CD4-positive, alpha-beta T cell treated with Interferon gamma for 1 hour (primary cell): ENCODE data around the gene RAMACL.

ENCODE experiments used
- DNase-seq: peaks from one replicate; pipeline ENCODE4 v3.0.0-alpha.2; 2020

RAMACL gene

GRCh38 chr6:166617359-166617758 lies 30.9 kb upstream of the RAMACL start:
- no peak for DNase-seq

- DNase-seq, result no peak
Observed at GRCh38 chr6:166616261-166617238, 30.1 kb upstream of the RAMACL start.

DNA sequence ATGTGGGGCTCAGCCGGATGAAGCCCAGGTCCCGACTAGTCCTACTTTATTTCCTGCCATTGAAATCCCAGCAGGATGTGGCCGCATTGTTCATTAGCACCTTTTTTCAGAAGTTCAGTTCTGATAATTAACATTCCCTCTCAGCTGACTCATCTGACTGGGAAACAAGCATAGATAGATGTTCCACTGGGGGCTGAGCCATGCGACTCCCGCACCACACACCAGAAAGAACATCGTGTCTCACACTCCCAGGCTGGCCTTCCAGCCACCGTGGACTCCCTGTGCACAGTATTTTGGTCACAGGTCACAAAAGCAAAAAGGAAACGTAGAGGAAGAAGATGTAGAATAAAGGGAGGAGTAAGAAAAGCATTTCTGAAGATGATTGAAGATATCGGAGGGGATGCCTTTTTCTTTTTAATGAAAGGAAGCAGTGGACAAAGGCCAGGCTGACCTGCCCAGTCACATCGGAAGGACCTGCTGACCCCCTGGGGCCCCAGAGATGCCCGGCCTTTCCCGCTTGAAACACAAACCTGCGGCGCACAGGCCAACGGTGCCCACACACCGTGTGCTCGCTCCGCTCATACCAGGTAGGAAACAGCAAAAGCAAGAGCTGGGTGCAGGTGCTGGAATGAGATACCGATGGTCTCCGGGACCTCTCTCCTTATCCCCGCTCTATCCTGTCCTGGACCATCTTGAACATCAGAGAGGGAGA lies 28.7 kb upstream of the RAMACL start:
- no peak for DNase-seq

DNA sequence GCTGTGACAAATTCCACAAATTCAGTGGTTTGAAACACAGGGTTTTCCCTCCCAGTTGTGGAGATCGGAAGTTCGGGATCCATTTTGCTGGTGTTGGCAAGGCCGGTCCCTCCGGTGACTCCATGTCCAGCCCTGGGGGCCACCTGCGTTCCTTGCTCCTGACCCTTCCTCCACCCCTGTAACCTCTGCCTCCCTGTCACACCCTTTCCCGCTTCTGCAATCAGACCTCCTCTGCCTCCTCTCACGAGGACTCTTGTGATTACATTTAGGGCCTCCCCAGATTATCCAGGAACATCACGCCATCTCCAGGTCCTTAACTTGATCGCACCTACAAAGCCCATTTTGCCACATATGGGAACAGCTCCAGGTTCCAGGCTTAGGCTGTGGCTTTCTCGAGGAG lies 28.1 kb upstream of the RAMACL start:
- no peak for DNase-seq

- no peak for DNase-seq
Observed at GRCh38 chr6:166614171-166614583, 27.7 kb upstream of the RAMACL start.

DNA sequence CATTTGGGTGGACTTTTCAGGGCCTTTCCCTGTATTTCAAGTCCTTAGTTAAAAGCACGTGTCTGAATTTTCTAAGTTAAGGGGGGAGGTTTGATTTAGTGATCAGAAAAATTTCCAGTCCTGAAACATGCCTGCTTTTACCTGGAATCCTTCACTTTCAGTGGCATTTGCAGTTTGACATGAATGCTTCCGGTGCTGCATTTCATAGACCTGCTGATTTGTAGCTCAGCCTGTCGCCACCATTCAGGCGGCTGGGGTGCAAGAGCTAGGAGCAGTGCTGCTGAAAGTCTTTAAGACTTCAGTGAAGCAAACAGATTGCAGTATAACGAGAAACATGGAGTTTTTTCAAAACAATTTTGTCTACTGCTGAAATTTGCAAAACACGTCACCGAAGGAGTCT lies 26.5 kb upstream of the RAMACL start:
- no peak for DNase-seq

GRCh38 chr6:166612471-166612881 lies 26.0 kb upstream of the RAMACL start:
- no peak for DNase-seq

DNA sequence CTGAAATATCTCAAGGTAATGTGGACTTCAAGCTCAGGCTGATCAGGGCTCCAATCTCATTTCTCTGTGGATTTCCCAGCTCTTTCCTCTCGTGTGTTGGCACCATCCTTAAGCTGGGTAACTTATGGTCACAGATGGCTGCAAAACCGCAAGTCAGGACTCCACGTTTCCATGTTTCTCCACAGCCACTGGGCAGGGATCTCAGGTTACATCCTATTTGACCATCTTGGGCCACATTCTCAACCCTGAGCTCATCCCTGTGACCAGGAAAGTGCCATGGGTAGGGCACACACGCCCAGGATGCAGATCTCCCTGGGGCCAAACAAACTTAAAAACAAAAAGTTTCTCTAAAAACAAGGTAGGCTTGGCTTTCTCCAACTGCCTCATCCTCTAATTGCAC lies 25.2 kb upstream of the RAMACL start:
- no peak for DNase-seq

DNA sequence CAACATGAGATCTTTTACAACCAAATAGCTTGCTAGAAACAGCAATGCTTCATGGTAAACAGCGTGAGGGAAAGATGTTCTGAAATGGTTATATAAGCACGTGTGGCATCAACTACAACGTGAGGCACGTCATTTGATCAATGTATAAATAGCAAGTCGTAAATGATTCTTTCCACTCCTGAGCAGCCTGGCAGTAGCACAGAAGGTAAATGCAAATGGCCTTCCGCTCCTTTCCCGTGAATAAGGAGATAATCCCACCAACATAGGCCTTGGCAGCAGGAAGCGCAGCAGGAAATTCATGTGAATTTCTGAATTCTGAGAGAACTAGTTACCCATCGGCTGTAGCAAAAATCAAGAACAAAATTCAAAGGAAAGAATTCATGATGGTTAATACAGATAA lies 23.6 kb upstream of the RAMACL start:
- DNase-seq, result no peak

DNA sequence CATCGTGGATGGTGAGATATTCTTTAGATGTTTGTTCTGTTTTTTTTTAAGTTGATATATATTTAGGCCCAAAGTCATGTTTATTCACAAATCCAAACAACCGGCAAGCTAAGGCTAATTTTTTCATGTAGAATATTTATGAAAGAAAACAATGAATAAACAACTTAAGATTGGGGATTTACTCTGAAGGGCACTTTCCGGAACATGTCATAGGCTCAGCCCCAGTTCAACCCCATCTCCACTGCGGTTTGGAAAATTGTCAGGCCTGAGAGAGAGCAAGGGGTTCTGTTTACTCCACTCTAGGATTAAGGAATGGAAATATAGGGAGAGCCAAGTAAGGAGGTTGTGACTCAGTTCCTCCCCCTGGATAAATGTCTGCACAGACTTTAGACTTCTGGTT lies 22.3 kb upstream of the RAMACL start:
- no peak for DNase-seq

- DNase-seq, result no peak
Observed at GRCh38 chr6:166605752-166606151, 19.3 kb upstream of the RAMACL start.

DNA sequence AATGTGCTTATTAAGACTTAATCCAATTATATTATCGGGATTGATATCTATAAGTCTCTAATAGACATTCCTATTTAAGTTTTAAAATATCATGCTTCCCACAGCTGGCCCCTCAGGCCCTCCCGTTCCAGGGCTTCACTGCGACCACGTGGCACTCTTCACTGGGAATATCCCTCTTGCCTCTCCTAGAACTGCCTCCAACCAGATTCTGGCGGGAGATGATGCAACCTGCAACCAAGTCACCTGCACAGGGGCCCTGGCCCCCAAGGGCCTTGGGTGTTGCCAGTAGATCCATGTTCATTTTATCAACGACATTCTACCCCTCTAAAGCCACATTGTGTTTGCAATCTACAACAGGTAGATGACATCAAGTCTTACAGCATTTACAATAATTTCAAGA lies 18.4 kb upstream of the RAMACL start:
- no peak for DNase-seq

DNA sequence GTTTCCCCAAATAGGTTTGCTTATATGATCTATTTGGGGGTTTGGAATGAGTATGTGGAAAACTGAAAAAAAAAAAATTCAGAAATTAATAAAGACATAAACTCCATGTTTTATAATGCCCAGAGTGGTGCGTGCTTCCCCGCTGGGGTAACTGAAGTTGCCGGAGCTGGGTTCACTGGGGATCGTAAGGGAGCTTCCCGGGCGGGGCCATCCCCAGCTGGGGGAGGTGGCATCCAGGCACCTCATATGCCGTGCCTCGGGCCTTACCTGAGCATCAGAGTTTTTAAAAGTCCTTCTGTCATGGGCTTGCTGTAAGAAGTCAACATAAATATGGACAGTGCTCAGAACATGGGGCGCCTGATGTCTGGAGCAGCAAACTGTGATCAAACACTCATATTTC lies 17.9 kb upstream of the RAMACL start:
- DNase-seq, result no peak

DNA sequence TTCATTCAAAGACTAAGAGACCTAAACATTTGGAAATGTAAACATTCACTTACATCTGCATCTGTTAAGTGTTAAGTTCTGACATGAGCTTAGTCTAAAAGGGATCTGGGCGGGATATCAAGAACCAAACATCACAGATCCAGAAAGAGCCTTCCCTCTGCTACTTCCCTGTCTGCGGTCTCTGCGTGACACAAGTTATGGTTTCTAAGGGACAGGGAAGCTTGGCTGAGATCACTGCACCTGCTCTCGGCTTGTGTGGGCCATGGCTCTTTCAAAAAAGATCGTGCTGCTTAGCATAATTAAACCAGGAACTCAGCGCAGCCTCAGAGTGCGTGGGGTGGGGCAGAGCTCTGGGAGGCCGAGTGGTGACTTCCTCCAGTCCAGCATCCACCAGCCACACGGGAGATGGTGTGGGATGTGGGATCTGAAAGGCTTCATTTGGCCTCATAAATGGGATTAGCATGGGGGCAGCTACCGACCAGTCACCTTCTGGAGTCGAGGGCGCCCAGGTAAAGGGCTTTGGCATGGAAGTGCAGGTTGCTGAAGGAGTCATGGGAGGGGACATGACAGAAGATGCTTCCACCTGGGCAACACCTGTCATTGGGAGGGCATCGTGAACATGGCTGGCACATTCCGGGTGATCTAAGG lies 16.7 kb upstream of the RAMACL start:
- DNase-seq, result no peak

DNA sequence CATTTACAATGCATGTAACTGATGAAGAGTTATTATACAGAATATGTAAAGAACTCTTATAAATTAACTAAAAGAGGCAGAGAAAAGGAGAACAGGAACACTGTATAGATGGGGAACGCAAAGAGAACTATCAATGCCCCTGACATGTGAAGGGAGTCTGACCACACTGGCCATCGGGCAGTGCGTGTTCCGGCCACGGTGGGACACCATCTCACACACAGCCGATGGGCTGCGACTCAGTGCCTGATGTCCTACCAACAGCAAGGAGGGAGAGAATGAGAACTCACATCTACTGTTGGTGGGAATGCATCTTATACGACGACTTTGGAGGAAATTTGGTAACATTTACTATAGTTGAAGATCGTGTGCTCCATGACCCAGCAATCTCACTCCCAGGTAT lies 15.5 kb upstream of the RAMACL start:
- DNase-seq, result no peak

DNA sequence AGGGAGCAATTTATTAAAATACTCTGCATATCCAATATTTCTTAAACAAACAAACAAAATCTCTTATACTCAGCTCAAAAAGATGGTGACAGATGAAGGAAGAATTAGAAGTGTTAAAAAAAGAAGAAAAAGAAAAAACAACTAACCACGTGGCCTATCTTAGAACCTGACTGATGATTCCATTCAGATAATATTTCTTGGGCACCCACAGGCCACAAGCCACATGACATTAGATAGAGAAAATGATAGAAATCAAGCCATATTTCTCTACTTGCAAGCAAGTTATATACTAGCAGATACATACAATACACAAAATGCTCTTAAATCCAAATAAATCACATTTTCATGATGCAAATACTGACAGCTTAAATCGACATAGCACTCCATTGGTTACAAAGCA lies 14.5 kb upstream of the RAMACL start:
- DNase-seq, result no peak

- no peak for DNase-seq
Observed at GRCh38 chr6:166599205-166599604, 12.7 kb upstream of the RAMACL start.

DNA sequence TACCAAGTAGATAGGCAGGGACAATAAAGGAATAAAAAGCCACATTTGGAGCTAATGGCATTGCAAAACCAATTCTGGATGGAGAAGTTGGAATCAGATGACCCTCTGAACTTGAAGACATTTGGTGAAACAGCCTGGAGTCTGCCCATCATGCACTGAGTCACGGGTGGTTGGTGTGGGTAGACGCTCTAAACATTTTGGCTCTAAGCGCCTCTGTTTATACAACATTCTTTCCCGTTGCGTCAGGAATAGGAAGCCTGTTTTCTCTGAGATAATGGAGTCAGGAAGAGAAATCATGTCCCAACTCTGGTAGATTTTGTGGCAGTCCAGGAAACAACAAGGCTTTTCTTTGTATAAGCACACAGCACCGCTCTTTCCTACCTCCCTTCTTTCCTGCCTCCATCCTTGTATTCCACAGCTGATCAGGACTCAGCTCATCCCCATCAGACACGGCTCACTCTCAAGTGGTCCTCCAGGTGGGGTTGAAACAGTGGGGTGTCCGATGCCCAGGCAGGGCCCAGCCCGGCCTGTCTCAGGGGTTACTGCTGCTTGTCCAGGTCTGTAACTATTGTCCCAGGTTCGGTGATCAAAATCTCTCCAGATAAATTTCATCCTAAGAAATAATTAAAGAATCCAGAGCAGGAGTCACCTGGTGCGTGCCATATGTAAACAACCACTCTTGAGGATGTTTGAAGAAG lies 12.1 kb upstream of the RAMACL start:
- no peak for DNase-seq

- no peak for DNase-seq
Observed at GRCh38 chr6:166597711-166598440, 11.4 kb upstream of the RAMACL start.

GRCh38 chr6:166596776-166597507 lies 10.5 kb upstream of the RAMACL start:
- DNase-seq, result no peak

DNA sequence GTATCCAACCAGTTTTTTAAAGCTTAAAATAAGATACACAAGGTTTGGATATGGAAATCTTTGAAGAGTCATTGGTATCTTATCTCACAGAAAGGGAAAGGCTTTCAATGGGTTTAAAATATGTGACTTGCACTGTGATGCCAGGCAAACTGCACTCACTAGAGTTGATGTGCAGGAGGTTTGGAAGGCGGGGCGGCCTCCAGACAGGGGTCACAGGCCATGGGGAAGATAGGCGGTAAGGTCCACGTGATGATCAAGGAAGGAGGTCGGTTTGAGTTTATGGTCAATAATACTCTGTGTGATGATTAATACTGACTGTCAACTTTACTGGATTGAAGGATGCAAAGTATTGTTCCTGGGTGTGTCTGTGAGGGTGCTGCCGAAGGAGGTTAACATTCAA lies 9.5 kb upstream of the RAMACL start:
- DNase-seq, result no peak
